HEK293 (cell line): ENCODE measurements around the gene UFSP2.

Experiments used
- CTCF ChIA-PET: fragments of 350-600 bp; formaldehyde crosslinking; extraction: SDS; loops from one replicate; lab custom pipeline; 2021; ENCODE audit warnings: antibody characterized with exemption; lab: Yijun Ruan, JAX
- POLR2A ChIA-PET: fragments of 300-600 bp; formaldehyde crosslinking; extraction: SDS; loops from one replicate; lab custom pipeline; 2020; ENCODE audit warnings: antibody characterized with exemption, inconsistent platforms; lab: Yijun Ruan, JAX
- H3K27ac ChIP-seq: fragments of 200-500 bp; sonication (Bioruptor generic); 2 replicates; pipeline ENCODE4 v1.5.1; 2014; ENCODE audit warnings: low read depth, low read length, control low read depth, inconsistent platforms; ENCODE audit errors: extremely low read depth
- H3K36me3 ChIP-seq, 2 experiments: fragments of 200-500 bp in 1 of 2; sonication (Bioruptor generic) in 1 of 2; 1 replicate in 1 of 2; 2 replicates in 1 of 2; pipeline ENCODE4 v1.5.1; 2014 to 2017; ENCODE audit warnings: inconsistent platforms in 2 of 2, low read length in 2 of 2; ENCODE audit not compliant: control insufficient read depth in 2 of 2, insufficient read depth in 1 of 2
- H3K4me1 ChIP-seq: fragments of 200-500 bp; sonication (Bioruptor generic); 2 replicates; pipeline ENCODE4 v1.5.1; 2014; ENCODE audit warnings: mild to moderate bottlenecking, low read length, inconsistent platforms; ENCODE audit not compliant: control insufficient read depth, insufficient read depth
- H3K4me3 ChIP-seq: 2 replicates; pipeline ENCODE4 v1.5.1; 2011; ENCODE audit warnings: low read depth, mild to moderate bottlenecking, control low read depth, low read length, moderate library complexity
- H3K9me3 ChIP-seq: fragments of 200-500 bp; sonication (Bioruptor generic); 2 replicates; pipeline ENCODE4 v1.5.1; 2014; ENCODE audit warnings: low read depth, low read length, inconsistent platforms; ENCODE audit not compliant: control insufficient read depth, insufficient read depth
- BCL11B ChIP-seq: fragments of 450-650 bp; formaldehyde crosslinking; IDR thresholded peaks from 2 replicates; pipeline ENCODE4 v1.5.1; 2016; ENCODE audit warnings: low read depth, missing biosample characterization, missing genetic modification characterization
- EGR2 ChIP-seq: fragments of 450-650 bp; formaldehyde crosslinking; IDR thresholded peaks from 2 replicates; pipeline ENCODE4 v1.5.1; 2016; ENCODE audit warnings: low read depth, missing biosample characterization, missing genetic modification characterization
- KLF1 ChIP-seq: fragments of 450-650 bp; formaldehyde crosslinking; IDR thresholded peaks from 2 replicates; pipeline ENCODE4 v1.5.1; 2016; ENCODE audit warnings: missing biosample characterization, missing genetic modification characterization
- MZF1 ChIP-seq: fragments of 450-650 bp; formaldehyde crosslinking; IDR thresholded peaks from 2 replicates; pipeline ENCODE4 v1.5.1; 2017; ENCODE audit warnings: missing biosample characterization, missing genetic modification characterization, borderline replicate concordance
- PRDM1 ChIP-seq: fragments of 450-650 bp; formaldehyde crosslinking; IDR thresholded peaks from 2 replicates; pipeline ENCODE4; 2016; ENCODE audit warnings: missing biosample characterization, missing genetic modification characterization
- SCRT1 ChIP-seq: fragments of 450-650 bp; formaldehyde crosslinking; IDR thresholded peaks from 2 replicates; pipeline ENCODE4 v1.5.1; 2016; ENCODE audit warnings: missing biosample characterization, missing genetic modification characterization, borderline replicate concordance
- SP3 ChIP-seq: fragments of 450-650 bp; formaldehyde crosslinking; IDR thresholded peaks from 2 replicates; pipeline ENCODE4 v1.5.1; 2016; ENCODE audit warnings: missing biosample characterization, missing genetic modification characterization
- ZBTB11 ChIP-seq: fragments of 450-650 bp; formaldehyde crosslinking; conservative IDR thresholded peaks from 2 replicates; pipeline ENCODE4 v1.5.1; 2016; ENCODE audit warnings: low read depth, missing biosample characterization, missing genetic modification characterization
- ZBTB17 ChIP-seq: fragments of 450-650 bp; formaldehyde crosslinking; IDR thresholded peaks from 2 replicates; pipeline ENCODE4 v1.5.1; 2016; ENCODE audit warnings: missing biosample characterization, missing genetic modification characterization
- ZBTB48 ChIP-seq: fragments of 450-650 bp; formaldehyde crosslinking; IDR thresholded peaks from 2 replicates; pipeline ENCODE4 v1.5.1; 2016; ENCODE audit warnings: missing biosample characterization, missing genetic modification characterization
- ZEB2 ChIP-seq: fragments of 450-650 bp; formaldehyde crosslinking; IDR thresholded peaks from 2 replicates; pipeline ENCODE4 v1.5.1; 2016; ENCODE audit warnings: missing biosample characterization, missing genetic modification characterization
- ZFP37 ChIP-seq: fragments of 450-650 bp; formaldehyde crosslinking; IDR thresholded peaks from 2 replicates; pipeline ENCODE4 v1.5.1; 2016; ENCODE audit warnings: missing biosample characterization, missing genetic modification characterization
- ZNF2 ChIP-seq: fragments of 450-650 bp; formaldehyde crosslinking; IDR thresholded peaks from 2 replicates; pipeline ENCODE4 v1.5.1; 2016; ENCODE audit warnings: missing biosample characterization, missing genetic modification characterization
- ZNF223 ChIP-seq: fragments of 450-650 bp; formaldehyde crosslinking; IDR thresholded peaks from 2 replicates; pipeline ENCODE4 v1.5.1; 2016; ENCODE audit warnings: missing biosample characterization, missing genetic modification characterization
- ZNF324 ChIP-seq: fragments of 450-650 bp; formaldehyde crosslinking; IDR thresholded peaks from 2 replicates; pipeline ENCODE4 v1.5.1; 2016; ENCODE audit warnings: missing biosample characterization, missing genetic modification characterization
- ZNF335 ChIP-seq: fragments of 450-650 bp; formaldehyde crosslinking; conservative IDR thresholded peaks from 2 replicates; pipeline ENCODE4 v1.5.1; 2016; ENCODE audit warnings: missing biosample characterization, missing genetic modification characterization
- ZNF341 ChIP-seq: fragments of 450-650 bp; formaldehyde crosslinking; IDR thresholded peaks from 2 replicates; pipeline ENCODE4; 2016; ENCODE audit warnings: low read depth, missing biosample characterization, missing genetic modification characterization
- ZNF501 ChIP-seq: fragments of 450-650 bp; formaldehyde crosslinking; IDR thresholded peaks from 2 replicates; pipeline ENCODE4 v1.5.1; 2016; ENCODE audit warnings: missing biosample characterization, missing genetic modification characterization
- ZNF548 ChIP-seq: fragments of 450-650 bp; formaldehyde crosslinking; IDR thresholded peaks from 2 replicates; pipeline ENCODE4 v1.5.1; 2016; ENCODE audit warnings: missing biosample characterization, missing genetic modification characterization
- ZNF555 ChIP-seq: fragments of 450-650 bp; formaldehyde crosslinking; conservative IDR thresholded peaks from 2 replicates; pipeline ENCODE4 v1.5.1; 2017; ENCODE audit warnings: missing biosample characterization, mild to moderate bottlenecking, missing genetic modification characterization, inconsistent platforms
- ZNF580 ChIP-seq: fragments of 450-650 bp; formaldehyde crosslinking; IDR thresholded peaks from 2 replicates; pipeline ENCODE4 v1.5.1; 2016; ENCODE audit warnings: missing biosample characterization, missing genetic modification characterization
- ZNF658 ChIP-seq: fragments of 450-650 bp; formaldehyde crosslinking; IDR thresholded peaks from 2 replicates; pipeline ENCODE4; 2016; ENCODE audit warnings: missing biosample characterization, missing genetic modification characterization
- ZNF768 ChIP-seq: fragments of 450-650 bp; formaldehyde crosslinking; IDR thresholded peaks from 2 replicates; pipeline ENCODE4 v1.5.1; 2018; ENCODE audit warnings: missing biosample characterization, mild to moderate bottlenecking, missing genetic modification characterization
- ZNF830 ChIP-seq: fragments of 450-650 bp; IDR thresholded peaks from 2 replicates; pipeline ENCODE4 v1.5.0; 2018; ENCODE audit warnings: missing biosample characterization, missing genetic modification characterization, low read depth, mild to moderate bottlenecking, moderate library complexity
- ZNF837 ChIP-seq: fragments of 450-650 bp; formaldehyde crosslinking; IDR thresholded peaks from 2 replicates; pipeline ENCODE4 v1.5.1; 2016; ENCODE audit warnings: missing biosample characterization, missing genetic modification characterization
- ZSCAN18 ChIP-seq: fragments of 450-650 bp; formaldehyde crosslinking; IDR thresholded peaks from 2 replicates; pipeline ENCODE4 v1.5.1; 2016; ENCODE audit warnings: missing biosample characterization, missing genetic modification characterization
- TF ChIP-seq, protein P1 (sequence below): fragments of 450-650 bp; formaldehyde crosslinking; IDR thresholded peaks from 2 replicates; pipeline ENCODE4; 2016; ENCODE audit warnings: missing biosample characterization, missing genetic modification characterization

Gene UFSP2

DNA sequence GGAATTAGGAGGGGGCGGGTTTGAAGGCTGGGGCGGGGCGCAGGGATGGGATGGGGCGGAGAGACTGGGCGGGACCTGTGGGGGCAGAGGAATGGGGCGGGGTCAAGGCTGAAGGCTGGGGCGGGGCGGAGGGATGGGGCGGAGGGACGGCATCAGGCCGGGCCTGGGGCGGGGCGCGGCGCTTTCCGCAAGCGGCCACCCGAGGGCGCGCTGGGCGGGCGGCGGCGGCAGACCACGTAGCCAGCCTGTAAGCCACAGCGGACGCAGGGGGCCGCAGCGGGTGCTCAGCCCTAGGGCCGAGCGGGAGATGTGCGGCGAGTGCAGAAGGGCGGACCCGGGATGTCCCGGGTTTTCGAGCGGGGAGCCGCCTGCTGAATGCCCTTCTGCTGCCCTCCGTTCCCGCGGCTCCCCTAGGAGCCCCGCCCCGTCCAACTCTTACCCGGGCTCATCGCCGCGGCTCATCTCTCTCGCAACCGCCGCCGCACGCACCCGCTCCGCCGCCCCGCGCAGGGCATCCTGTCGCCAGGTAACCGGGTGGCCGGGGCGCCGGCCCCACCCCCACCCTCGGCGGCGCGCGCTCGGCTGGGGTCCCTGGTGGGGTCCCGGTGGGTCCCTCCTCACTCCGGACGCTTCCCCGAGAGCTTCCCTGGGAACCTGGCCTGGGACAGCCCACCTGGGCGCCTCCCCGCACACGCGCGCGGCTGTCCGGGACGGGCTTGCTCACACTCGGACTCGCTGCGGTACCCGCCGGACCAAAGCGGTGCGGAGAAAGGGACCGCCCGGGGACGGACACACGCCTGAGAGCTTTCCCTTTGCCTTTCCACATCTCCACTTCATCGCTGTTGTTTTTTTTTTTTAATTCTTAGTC is 45.7 kb upstream of the UFSP2 start, which contains the start of gene CCDC110 (continued):
- no peak for TF ChIP-seq ZBTB11
- no peak for TF ChIP-seq ZNF830
- TF ChIP-seq ZNF548 (tag by site-specific recombination): no peak

- H3K9me3 ChIP-seq: no peaks in the 10 kb centered on the region
- POLR2A ChIA-PET: no interaction called here
- peak overlapping the region; percentile 31; the same call in 1 of the 2 replicates for H3K27ac ChIP-seq
- CTCF ChIA-PET: no interaction called here
- H3K36me3 ChIP-seq: no peaks in the 10 kb centered on the region
- H3K4me3 ChIP-seq: peak overlapping the region; percentile 52
- 0 out of 2 replicates have a peak, but pooled peaks cover 3% of the 10 kb centered on the region for H3K4me1 ChIP-seq
- peak; percentile 92 for TF ChIP-seq ZNF768
- TF ChIP-seq EGR2 (tag by site-specific recombination): no peak
- TF ChIP-seq ZBTB17 (tag by site-specific recombination): 0 out of 2 replicates have a peak, but pooled peaks have one; percentile 10
- no peak for TF ChIP-seq ZSCAN18 (tag by site-specific recombination)
- peak; percentile 68; the same call in 1 of the 2 replicates for TF ChIP-seq MZF1
- no peak for TF ChIP-seq ZBTB48 (tag by site-specific recombination)
- TF ChIP-seq ZNF223 (tag by site-specific recombination): 0 out of 2 replicates have a peak, but pooled peaks have one; percentile 35
- peak; percentile 50 for TF ChIP-seq ZNF341 (tag by site-specific recombination)
- peak; percentile 99 for TF ChIP-seq ZNF335
- no peak for TF ChIP-seq ZNF837
- TF ChIP-seq, protein P1, sequence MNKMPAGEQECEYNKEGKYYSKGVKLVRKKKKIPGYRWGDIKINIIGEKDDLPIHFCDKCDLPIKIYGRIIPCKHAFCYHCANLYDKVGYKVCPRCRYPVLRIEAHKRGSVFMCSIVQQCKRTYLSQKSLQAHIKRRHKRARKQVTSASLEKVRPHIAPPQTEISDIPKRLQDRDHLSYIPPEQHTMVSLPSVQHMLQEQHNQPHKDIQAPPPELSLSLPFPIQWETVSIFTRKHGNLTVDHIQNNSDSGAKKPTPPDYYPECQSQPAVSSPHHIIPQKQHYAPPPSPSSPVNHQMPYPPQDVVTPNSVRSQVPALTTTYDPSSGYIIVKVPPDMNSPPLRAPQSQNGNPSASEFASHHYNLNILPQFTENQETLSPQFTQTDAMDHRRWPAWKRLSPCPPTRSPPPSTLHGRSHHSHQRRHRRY (tag by site-specific recombination): no peak
- TF ChIP-seq ZNF555 (tag by site-specific recombination): no peak
- peak; percentile 41; the same call in 1 of the 2 replicates for TF ChIP-seq ZNF501 (tag by site-specific recombination)
- no peak for TF ChIP-seq ZNF324 (tag by site-specific recombination)
- 0 out of 2 replicates have a peak, but pooled peaks have one; percentile 47 for TF ChIP-seq ZNF580 (tag by site-specific recombination)
- TF ChIP-seq SCRT1: no peak
- peak; percentile 31; the same call in 1 of the 2 replicates for TF ChIP-seq KLF1
- 0 out of 2 replicates have a peak, but pooled peaks have one; percentile 18 for TF ChIP-seq ZEB2 (tag by site-specific recombination)
- TF ChIP-seq PRDM1 (tag by site-specific recombination): no peak
- no peak for TF ChIP-seq ZFP37 (tag by site-specific recombination)
- TF ChIP-seq BCL11B (tag by site-specific recombination): no peak
- TF ChIP-seq ZNF830: no peak
- TF ChIP-seq ZNF658 (tag by site-specific recombination): no peak
- TF ChIP-seq SP3 (tag by site-specific recombination): no peak
- TF ChIP-seq ZNF2 (tag by site-specific recombination): 0 out of 2 replicates have a peak, but pooled peaks have one; percentile 43
Observed at GRCh38 chr4:185470501-185471195, 44.9 kb upstream of the UFSP2 start.
